Fibroblast of lung (primary cell): Measurements from ENCODE around the gene SLC9A3. TPM values are rescaled to one million over a fixed set of nuclear protein-coding genes. Genes with fewer than 3 reads are reported as not detected.

Experiments
- DNase-seq, 2 donors: peaks; one replicate each; pipeline versions ENCODE4 v3.0.0 to v3.0.0-alpha.2; 2010; ENCODE audit warnings: low read depth in 2 of 2
- H2AFZ ChIP-seq: 2 replicates; pipeline ENCODE4 v1.5.1; 2012; ENCODE audit warnings: low read length, control low read depth, inconsistent platforms
- H3K27ac ChIP-seq: 2 replicates; pipeline ENCODE4 v1.5.1; 2011; ENCODE audit warnings: low read length, control low read depth; ENCODE audit not compliant: insufficient read depth
- H3K27me3 ChIP-seq: 2 replicates; pipeline ENCODE4 v1.5.1; 2011; ENCODE audit warnings: mild to moderate bottlenecking, low read length; ENCODE audit not compliant: control insufficient read depth, insufficient read depth
- H3K36me3 ChIP-seq: 2 replicates; pipeline ENCODE4 v1.5.1; 2011; ENCODE audit warnings: low read length; ENCODE audit not compliant: control insufficient read depth, insufficient read depth
- H3K4me1 ChIP-seq: 2 replicates; pipeline ENCODE4 v1.5.1; 2011; ENCODE audit warnings: low read length; ENCODE audit not compliant: control insufficient read depth, insufficient read depth; ENCODE audit errors: extremely low read depth
- H3K4me2 ChIP-seq: 2 replicates; pipeline ENCODE4 v1.5.1; 2011; ENCODE audit warnings: low read length, control low read depth; ENCODE audit not compliant: insufficient read depth; ENCODE audit errors: extremely low read depth
- H3K4me3 ChIP-seq, 4 experiments: fragments of 200-600 bp in 1 of 4; sonication (generic) in 1 of 4; replicated peaks in 1 of 4; 2 replicates each; pipeline ENCODE4 v1.5.1; 2011 to 2016; ENCODE audit warnings: low read length in 4 of 4, low read depth in 3 of 4, mild to moderate bottlenecking in 3 of 4, control low read depth in 2 of 4, inconsistent platforms in 1 of 4, mixed read lengths in 1 of 4; ENCODE audit not compliant: insufficient read depth in 1 of 4; ENCODE audit errors: control extremely low read depth in 1 of 4
- H3K79me2 ChIP-seq: 2 replicates; pipeline ENCODE4 v1.5.1; 2012; ENCODE audit warnings: mild to moderate bottlenecking, low read length, inconsistent platforms; ENCODE audit not compliant: control insufficient read depth, insufficient read depth
- H3K9ac ChIP-seq: 2 replicates; pipeline ENCODE4 v1.5.1; 2011; ENCODE audit warnings: mild to moderate bottlenecking, low read length, control low read depth; ENCODE audit not compliant: insufficient read depth
- H3K9me3 ChIP-seq: 2 replicates; pipeline ENCODE4 v1.5.1; 2012; ENCODE audit warnings: low read depth, low read length; ENCODE audit not compliant: control insufficient read depth, insufficient read depth
- H4K20me1 ChIP-seq: 2 replicates; pipeline ENCODE4 v1.5.1; 2011; ENCODE audit warnings: low read length; ENCODE audit not compliant: control insufficient read depth, insufficient read depth; ENCODE audit errors: extremely low read depth
- CTCF ChIP-seq, 2 donors: IDR thresholded peaks in 1 of 2; conservative IDR thresholded peaks in 1 of 2; 1 replicate in 1 of 2; 2 replicates in 1 of 2; pipeline ENCODE4 v1.5.1; 2011 to 2012; ENCODE audit warnings: low read length in 2 of 2, control low read depth in 1 of 2, inconsistent platforms in 1 of 2, low read depth in 1 of 2, mild to moderate bottlenecking in 1 of 2
- EZH2 ChIP-seq: IDR thresholded peaks from 2 replicates; pipeline ENCODE4 v1.5.1; 2012; ENCODE audit warnings: low read length, control low read depth, mild to moderate bottlenecking; ENCODE audit errors: missing control alignments
- polyA plus RNA-seq, 2 donors: library from polyadenylated mRNA; depleted of rRNA in 1 of 2; stranded (reverse) in 1 of 2; unstranded in 1 of 2; fragments of >200 nt; gene quantifications; 2 replicates each; pipeline ENCODE4 v1.2.1, GENCODE V29; 2011 to 2012; ENCODE audit warnings: missing spikeins in 1 of 2
- total RNA-seq: library from RNA; depleted of rRNA; stranded (reverse); fragments of >200 nt; gene quantifications from 2 replicates; pipeline ENCODE4 v1.2.1, GENCODE V29; 2014

SLC9A3 gene
- total and polyA plus RNA-seq, 2 donors (not counting 1 experiment from before 2014, with no cell fraction given), result 0.50 to 0.84 TPM

- Histone ChIP-seq H3K9ac (no peak overlapping the region), H2AFZ (no peak overlapping the region), H4K20me1 (no peaks in the 10 kb centered on the region), H3K4me2 (no peak overlapping the region), H3K27me3 (peaks cover 11% of the 10 kb centered on the region), H3K4me3 (no peak overlapping the region), H3K79me2 (no peaks in the 10 kb centered on the region), H3K36me3 (no peaks in the 10 kb centered on the region), H3K27ac (no peak overlapping the region), H3K4me1 (no peaks in the 10 kb centered on the region), H3K9me3 (no peaks in the 10 kb centered on the region)
- DNase-seq, result no peak
- no peak for TF ChIP-seq EZH2
- no peak for TF ChIP-seq CTCF (conservative IDR thresholded peaks at IDR 0.05 in 1 of 2, IDR thresholded peaks at IDR 0.05 in 1 of 2; ENCODE audit: low read depth in 1 of 2, low read length in 2 of 2)
Measured at GRCh38 chr5:501105-501830, 23.0 kb downstream of the SLC9A3 start.

GRCh38 chr5:500491-500890 is 23.8 kb downstream of the SLC9A3 start:
- TF ChIP-seq EZH2, result no peak
- TF ChIP-seq CTCF (conservative IDR thresholded peaks at IDR 0.05 in 1 of 2, IDR thresholded peaks at IDR 0.05 in 1 of 2; ENCODE audit: low read depth in 1 of 2, low read length in 2 of 2), result no peak
- H3K9me3 ChIP-seq, result no peaks in the 10 kb centered on the region
- no peaks in the 10 kb centered on the region for H4K20me1 ChIP-seq
- H3K27ac ChIP-seq, result no peak overlapping the region
- DNase-seq, result no peak
- no peak overlapping the region for H3K4me3 ChIP-seq
- H3K79me2 ChIP-seq, result no peaks in the 10 kb centered on the region
- peaks cover 11% of the 10 kb centered on the region for H3K27me3 ChIP-seq
- H3K4me1 ChIP-seq, result no peaks in the 10 kb centered on the region
- no peak overlapping the region for H3K9ac ChIP-seq
- no peak overlapping the region for H3K4me2 ChIP-seq
- H2AFZ ChIP-seq, result no peak overlapping the region
- H3K36me3 ChIP-seq, result no peaks in the 10 kb centered on the region

- Histone ChIP-seq H3K9me3 (no peaks in the 10 kb centered on the region), H3K4me2 (no peak overlapping the region), H4K20me1 (no peaks in the 10 kb centered on the region), H3K4me1 (no peaks in the 10 kb centered on the region), H3K79me2 (no peaks in the 10 kb centered on the region), H3K9ac (no peak overlapping the region), H3K27me3 (peaks cover 11% of the 10 kb centered on the region), H3K36me3 (no peaks in the 10 kb centered on the region), H3K27ac (no peak overlapping the region), H2AFZ (no peak overlapping the region), H3K4me3 (no peak overlapping the region)
- no peak for TF ChIP-seq EZH2
- no peak for TF ChIP-seq CTCF (conservative IDR thresholded peaks at IDR 0.05 in 1 of 2, IDR thresholded peaks at IDR 0.05 in 1 of 2; ENCODE audit: low read depth in 1 of 2, low read length in 2 of 2)
- DNase-seq, result no peak
Measured at GRCh38 chr5:499233-500209, 24.7 kb downstream of the SLC9A3 start.
